ENCODE measurements around the gene NPAS3.

The NPAS3 gene

DNA sequence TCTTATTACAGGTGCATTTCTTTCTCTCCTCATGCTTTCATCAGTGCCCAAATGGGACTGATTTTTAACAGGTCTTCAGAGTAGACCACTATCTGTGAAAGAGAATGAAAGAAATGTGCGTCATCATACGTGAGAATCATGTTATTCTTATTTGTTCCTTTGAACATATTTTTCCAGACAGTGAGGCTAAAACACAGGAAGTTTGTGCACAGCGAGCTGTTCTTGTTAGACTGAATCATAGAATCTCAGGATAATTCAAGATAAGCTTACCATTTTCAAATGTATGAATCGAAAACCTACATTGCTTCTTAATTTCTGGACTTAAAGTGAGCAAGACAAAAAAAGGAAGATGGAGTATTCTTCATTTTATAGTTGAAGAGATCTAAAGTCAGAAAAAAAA, 629.1 kb downstream of the NPAS3 start:
- H3K4me3 ChIP-seq (ENCODE audit: control insufficient read depth, low read depth, low read length): no peak overlapping the region
- DNase-seq (ENCODE audit: low read depth): no peak
- TF ChIP-seq, protein P1, sequence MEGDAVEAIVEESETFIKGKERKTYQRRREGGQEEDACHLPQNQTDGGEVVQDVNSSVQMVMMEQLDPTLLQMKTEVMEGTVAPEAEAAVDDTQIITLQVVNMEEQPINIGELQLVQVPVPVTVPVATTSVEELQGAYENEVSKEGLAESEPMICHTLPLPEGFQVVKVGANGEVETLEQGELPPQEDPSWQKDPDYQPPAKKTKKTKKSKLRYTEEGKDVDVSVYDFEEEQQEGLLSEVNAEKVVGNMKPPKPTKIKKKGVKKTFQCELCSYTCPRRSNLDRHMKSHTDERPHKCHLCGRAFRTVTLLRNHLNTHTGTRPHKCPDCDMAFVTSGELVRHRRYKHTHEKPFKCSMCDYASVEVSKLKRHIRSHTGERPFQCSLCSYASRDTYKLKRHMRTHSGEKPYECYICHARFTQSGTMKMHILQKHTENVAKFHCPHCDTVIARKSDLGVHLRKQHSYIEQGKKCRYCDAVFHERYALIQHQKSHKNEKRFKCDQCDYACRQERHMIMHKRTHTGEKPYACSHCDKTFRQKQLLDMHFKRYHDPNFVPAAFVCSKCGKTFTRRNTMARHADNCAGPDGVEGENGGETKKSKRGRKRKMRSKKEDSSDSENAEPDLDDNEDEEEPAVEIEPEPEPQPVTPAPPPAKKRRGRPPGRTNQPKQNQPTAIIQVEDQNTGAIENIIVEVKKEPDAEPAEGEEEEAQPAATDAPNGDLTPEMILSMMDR (IDR thresholded peaks at IDR 0.05; ENCODE audit: control insufficient read depth, insufficient read depth, low read depth, low read length, missing control alignments): no peak

DNA sequence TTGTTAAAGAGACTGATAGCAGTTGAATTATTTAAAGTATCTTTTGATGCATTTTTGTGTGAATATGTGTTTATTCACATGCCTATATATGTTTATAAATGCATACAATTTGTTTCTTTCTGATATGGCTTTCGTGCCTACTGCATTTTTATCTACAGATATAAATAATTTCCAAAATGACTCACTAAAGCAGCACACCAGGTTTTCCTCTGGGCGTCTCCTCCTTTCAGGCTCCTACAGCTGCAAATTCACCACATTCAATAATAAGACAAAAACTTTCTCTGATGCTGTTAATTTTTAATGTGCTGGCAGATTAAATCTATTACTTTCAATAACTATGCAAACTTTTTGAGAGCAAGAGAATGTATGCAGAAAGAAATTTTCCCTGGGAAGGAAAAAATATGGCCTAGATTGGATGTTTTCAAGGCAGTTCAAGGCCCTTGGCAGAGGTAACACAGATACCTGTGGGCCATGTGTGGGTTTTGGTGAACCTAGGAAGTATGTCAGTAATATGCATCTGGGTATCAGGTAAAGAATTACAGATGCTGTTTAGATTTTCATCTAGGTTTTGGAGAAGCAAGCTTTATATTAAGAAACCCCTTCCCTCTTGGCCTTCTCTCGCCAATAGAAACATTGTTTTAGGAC, 630.4 kb downstream of the NPAS3 start:
- TF ChIP-seq, protein P1 (IDR thresholded peaks at IDR 0.05; ENCODE audit: control insufficient read depth, insufficient read depth, low read depth, low read length, missing control alignments): no peak
- no peak overlapping the region for H3K4me3 ChIP-seq (ENCODE audit: control insufficient read depth, low read depth, low read length)
- no peak for DNase-seq (ENCODE audit: low read depth)

DNA sequence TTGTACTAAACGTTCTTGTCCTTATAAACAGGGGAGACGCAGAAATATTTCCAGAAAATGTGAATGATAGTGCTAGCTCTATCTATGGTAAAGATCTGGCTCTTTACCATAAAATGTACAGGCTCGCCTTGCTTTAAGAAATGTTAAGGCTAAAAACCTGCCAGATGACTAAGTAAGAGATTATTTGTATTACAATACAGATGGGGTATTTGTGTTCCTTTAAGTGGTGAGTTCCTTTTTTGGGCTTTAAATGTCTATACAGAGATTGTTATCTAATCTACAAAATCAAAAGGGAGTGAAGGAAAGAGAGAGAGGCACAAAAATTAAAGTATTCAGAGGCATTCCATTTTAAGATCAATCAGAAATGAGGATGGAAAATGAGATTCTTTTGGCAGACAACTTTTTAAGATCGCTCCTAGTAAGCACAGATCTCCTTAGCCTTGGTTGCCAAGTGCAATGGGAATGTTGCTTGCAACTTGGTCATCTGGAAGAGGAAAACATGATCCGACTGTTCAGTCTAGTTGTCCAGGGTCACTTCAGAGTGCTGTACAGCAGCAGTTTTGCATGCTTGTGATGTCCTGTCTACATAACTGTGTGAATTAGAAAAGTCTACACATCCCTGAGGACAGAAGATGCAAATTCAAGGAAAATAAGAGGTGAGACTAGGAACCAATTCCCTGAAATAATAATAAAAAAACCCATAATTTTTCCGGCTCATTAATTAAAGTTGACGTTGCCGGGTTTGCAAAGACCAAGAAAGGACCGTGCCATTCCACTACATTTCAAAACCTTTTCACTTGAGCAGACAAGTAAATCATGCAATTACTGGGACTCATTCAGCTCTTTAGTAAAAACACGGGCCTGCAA, 631.4 kb downstream of the NPAS3 start:
- no peak overlapping the region for H3K4me3 ChIP-seq (ENCODE audit: control insufficient read depth, low read depth, low read length)
- DNase-seq (ENCODE audit: low read depth): no peak
- TF ChIP-seq, protein P1 (IDR thresholded peaks at IDR 0.05; ENCODE audit: control insufficient read depth, insufficient read depth, low read depth, low read length, missing control alignments): no peak

GRCh38 chr14:33570694-33571310, 632.1 kb downstream of the NPAS3 start:
- TF ChIP-seq, protein P1 (IDR thresholded peaks at IDR 0.05; ENCODE audit: control insufficient read depth, insufficient read depth, low read depth, low read length, missing control alignments): no peak
- no peak overlapping the region for H3K4me3 ChIP-seq (ENCODE audit: control insufficient read depth, low read depth, low read length)
- DNase-seq (ENCODE audit: low read depth): no peak

DNA sequence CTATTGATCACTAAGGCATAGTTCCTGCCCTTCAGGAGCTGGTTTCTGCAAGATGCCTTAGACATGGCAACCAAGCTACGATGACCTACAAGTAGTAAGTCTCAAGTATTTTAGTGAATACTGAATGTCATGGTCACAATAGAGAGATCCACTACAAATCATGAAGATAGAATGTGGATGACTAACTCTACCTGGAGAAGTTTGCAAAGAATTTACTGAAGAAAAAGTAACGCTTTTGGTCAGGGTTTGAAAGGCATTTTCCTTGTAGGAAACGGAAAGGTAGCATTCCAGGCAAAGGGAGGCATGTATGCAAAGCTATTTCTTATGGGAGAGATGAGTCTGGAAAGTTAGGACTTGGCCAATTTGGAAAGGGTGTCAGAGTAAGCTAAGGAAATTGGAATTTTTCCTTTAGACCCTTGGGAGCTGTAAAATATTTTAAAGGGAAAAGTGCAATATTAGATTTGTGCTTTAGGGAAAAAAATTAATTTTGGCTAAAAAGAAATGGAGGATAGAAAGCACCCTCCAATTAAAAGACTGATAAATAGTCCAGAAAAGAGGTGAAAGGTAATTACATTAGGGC, 634.7 kb downstream of the NPAS3 start:
- TF ChIP-seq, protein P1 (IDR thresholded peaks at IDR 0.05; ENCODE audit: control insufficient read depth, insufficient read depth, low read depth, low read length, missing control alignments): no peak

DNA sequence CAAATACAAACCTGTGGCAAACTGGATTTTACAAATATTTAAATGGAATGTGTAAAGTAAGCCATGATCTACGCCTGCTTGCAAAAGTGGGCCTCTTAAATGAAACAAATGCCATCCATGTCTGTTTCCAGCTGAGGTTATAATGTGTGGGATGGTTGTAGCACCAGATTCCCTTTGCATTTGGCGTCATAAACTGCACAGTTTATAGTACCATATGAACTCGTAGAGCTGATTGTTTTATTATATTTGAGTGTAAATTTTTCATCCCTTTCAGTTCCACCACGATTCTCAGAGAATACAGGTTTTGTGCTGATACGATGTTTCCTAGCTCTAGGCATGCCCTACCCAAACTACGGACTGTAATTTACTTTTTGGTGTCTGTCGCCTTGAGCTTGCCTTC, 637.3 kb downstream of the NPAS3 start:
- no peak overlapping the region for H3K4me3 ChIP-seq (ENCODE audit: control insufficient read depth, low read depth, low read length)
- TF ChIP-seq, protein P1 (IDR thresholded peaks at IDR 0.05; ENCODE audit: control insufficient read depth, insufficient read depth, low read depth, low read length, missing control alignments): no peak
- DNase-seq (ENCODE audit: low read depth): no peak

More for the DNA sequence above, 634.7 kb downstream of the NPAS3 start:
- H3K4me3 ChIP-seq (ENCODE audit: control insufficient read depth, low read depth, low read length): no peak overlapping the region
- no peak for DNase-seq (ENCODE audit: low read depth)

All from AG09309 (cell line).